Sigmoid colon (tissue), 4 donors: ENCODE results near the gene DDX39A.

ENCODE experiments used
- CTCF ChIP-seq, 4 experiments: fragments of 450-650 bp in 3 of 4; fragments of 200-600 bp in 1 of 4; IDR thresholded peaks; one replicate each; pipeline ENCODE4 v1.5.1; 2016 to 2019; ENCODE audit warnings: antibody characterized with exemption in 4 of 4, mild to moderate bottlenecking in 3 of 4, moderate library complexity in 2 of 4
- EP300 ChIP-seq, 4 donors: sonication (generic); formaldehyde crosslinking; IDR thresholded peaks; one replicate each; pipeline ENCODE4 v1.6.1; 2017; ENCODE audit warnings: antibody characterized with exemption in 4 of 4
- POLR2A ChIP-seq, 2 donors: fragments of 450-650 bp; IDR thresholded peaks; one replicate each; pipeline ENCODE4 v1.6.1; 2016; ENCODE audit warnings: antibody characterized with exemption in 2 of 2, mild to moderate bottlenecking in 2 of 2, moderate library complexity in 2 of 2
- POLR2AphosphoS5 ChIP-seq, 4 donors: sonication (generic); formaldehyde crosslinking; IDR thresholded peaks; one replicate each; pipeline ENCODE4 v1.6.1; 2017; ENCODE audit warnings: antibody characterized with exemption in 4 of 4

DNA sequence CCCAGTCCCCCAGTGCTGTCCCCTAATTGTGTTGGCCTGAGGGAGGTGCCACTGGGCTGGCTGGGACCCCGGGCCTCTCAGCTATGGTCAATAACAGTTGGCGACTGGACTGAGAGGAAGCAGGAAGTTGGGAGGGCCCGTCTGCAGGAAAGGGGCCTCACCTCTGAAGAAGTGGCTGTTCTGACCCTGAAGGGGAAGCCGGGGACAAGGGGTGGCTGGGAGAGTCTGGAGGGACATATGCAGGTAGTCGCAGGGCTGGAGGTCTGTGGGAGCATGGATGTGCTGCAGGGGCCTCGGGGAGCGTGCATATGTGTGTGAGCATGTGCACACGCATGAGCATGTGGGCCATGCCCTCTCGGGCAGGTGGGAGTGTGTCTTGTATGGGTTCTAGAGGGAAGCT lies 19.9 kb upstream of the DDX39A start:
- no peak for TF ChIP-seq POLR2AphosphoS5 (IDR thresholded peaks at IDR 0.05)
- no peak for TF ChIP-seq EP300 (IDR thresholded peaks at IDR 0.05)
- no peak for TF ChIP-seq CTCF (IDR thresholded peaks at IDR 0.05)
- no peak for TF ChIP-seq POLR2A (IDR thresholded peaks at IDR 0.05)
